SK-N-MC (cell line): ENCODE results near the gene FER.

Experiments
- EZH2 ChIP-seq: fragments of 200-600 bp; sonication (generic); IDR thresholded peaks from one replicate; pipeline ENCODE4 v1.6.1; 2017; ENCODE audit warnings: antibody characterized with exemption
- FOXP2 ChIP-seq: optimal IDR thresholded peaks from 2 replicates; pipeline ENCODE3; 2011; ENCODE audit warnings: mild to moderate bottlenecking, moderate library complexity; ENCODE audit not compliant: insufficient read depth; ENCODE audit errors: extremely low read length, control extremely low read depth
- POLR2AphosphoS5 ChIP-seq: IDR thresholded peaks from 2 replicates; pipeline ENCODE4 v1.6.1; 2012; ENCODE audit warnings: mild to moderate bottlenecking, low read depth, low read length, borderline replicate concordance

- TF ChIP-seq EZH2 = no peak
- no peak for TF ChIP-seq POLR2AphosphoS5
- TF ChIP-seq FOXP2 = no peak
Measured at GRCh38 chr5:108801301-108801700, 53.6 kb downstream of the FER start.
